Measurements from ENCODE around the gene EPM2A. TPM values are rescaled to one million over a fixed set of nuclear protein-coding genes. Genes with fewer than 3 reads are reported as not detected.

The EPM2A gene
- total RNA-seq, 1 experiment from 2014 or later, result 11.8 TPM

- CTCF ChIA-PET, result no interaction called here
Measured at GRCh38 chr6:145725570-145725969, 9.8 kb downstream of the EPM2A start.

GRCh38 chr6:145723646-145724045 lies 11.7 kb downstream of the EPM2A start:
- Histone ChIP-seq H3K36me3 (ENCODE audit: insufficient read depth, low read length, poor library complexity, severe bottlenecking) (no peaks in the 10 kb centered on the region), H3K4me1 (ENCODE audit: insufficient read depth, low read length, poor library complexity, severe bottlenecking) (no peaks in the 10 kb centered on the region), H3K27me3 (replicated peaks; ENCODE audit: insufficient read depth, low read depth, low read length, poor library complexity) (no peaks in the 10 kb centered on the region), H3K9me3 (ENCODE audit: low read depth, low read length, poor library complexity, severe bottlenecking) (peaks cover 4% of the 10 kb centered on the region), H3K4me3 (ENCODE audit: low read depth, low read length, poor library complexity, severe bottlenecking) (no peak overlapping the region), H3K27ac (ENCODE audit: low read depth, low read length, poor library complexity, severe bottlenecking) (no peak overlapping the region)
- intact Hi-C loops (cut with micrococcal nuclease; ENCODE audit: unreplicated experiment), result no loop called here
- POLR2A ChIA-PET (ENCODE audit: low non-redundant PET), result no interaction called here
- no peak for DNase-seq (ENCODE audit: low spot score)
- CTCF ChIA-PET, result no interaction called here
- TF ChIP-seq EZH2 (IDR thresholded peaks at IDR 0.05; ENCODE audit: borderline replicate concordance, low read depth, low read length, poor library complexity, severe bottlenecking) (no peak), CTCF (conservative IDR thresholded peaks at IDR 0.05; ENCODE audit: low read depth, low read length) (no peak)
- no TSS peak for BruUV-seq (replicated peaks)

More at GRCh38 chr6:145725570-145725969, 9.8 kb downstream of the EPM2A start:
- Histone ChIP-seq H3K4me1 (ENCODE audit: insufficient read depth, low read length, poor library complexity, severe bottlenecking) (no peaks in the 10 kb centered on the region), H3K36me3 (ENCODE audit: insufficient read depth, low read length, poor library complexity, severe bottlenecking) (no peaks in the 10 kb centered on the region), H3K27me3 (replicated peaks; ENCODE audit: insufficient read depth, low read depth, low read length, poor library complexity) (no peaks in the 10 kb centered on the region), H3K9me3 (ENCODE audit: low read depth, low read length, poor library complexity, severe bottlenecking) (peaks cover 10% of the 10 kb centered on the region), H3K27ac (ENCODE audit: low read depth, low read length, poor library complexity, severe bottlenecking) (no peak overlapping the region), H3K4me3 (ENCODE audit: low read depth, low read length, poor library complexity, severe bottlenecking) (no peak overlapping the region)
- no peak for DNase-seq (ENCODE audit: low spot score)
- intact Hi-C loops (cut with micrococcal nuclease; ENCODE audit: unreplicated experiment), result no loop called here
- POLR2A ChIA-PET (ENCODE audit: low non-redundant PET), result no interaction called here
- BruUV-seq (replicated peaks), result no TSS peak
- TF ChIP-seq EZH2 (IDR thresholded peaks at IDR 0.05; ENCODE audit: borderline replicate concordance, low read depth, low read length, poor library complexity, severe bottlenecking), result no peak

- DNase-seq (ENCODE audit: low spot score), result no peak
- no TSS peak for BruUV-seq (replicated peaks)
- Histone ChIP-seq H3K4me3 (ENCODE audit: low read depth, low read length, poor library complexity, severe bottlenecking) (no peak overlapping the region), H3K4me1 (ENCODE audit: insufficient read depth, low read length, poor library complexity, severe bottlenecking) (no peaks in the 10 kb centered on the region), H3K36me3 (ENCODE audit: insufficient read depth, low read length, poor library complexity, severe bottlenecking) (no peaks in the 10 kb centered on the region), H3K9me3 (ENCODE audit: low read depth, low read length, poor library complexity, severe bottlenecking) (peaks cover 4% of the 10 kb centered on the region), H3K27me3 (replicated peaks; ENCODE audit: insufficient read depth, low read depth, low read length, poor library complexity) (no peaks in the 10 kb centered on the region), H3K27ac (ENCODE audit: low read depth, low read length, poor library complexity, severe bottlenecking) (no peak overlapping the region)
- POLR2A ChIA-PET (ENCODE audit: low non-redundant PET), result no interaction called here
- intact Hi-C loops (cut with micrococcal nuclease; ENCODE audit: unreplicated experiment), result no loop called here
- CTCF ChIA-PET, result no interaction called here
- no peak for TF ChIP-seq EZH2 (IDR thresholded peaks at IDR 0.05; ENCODE audit: borderline replicate concordance, low read depth, low read length, poor library complexity, severe bottlenecking)
- TF ChIP-seq CTCF (conservative IDR thresholded peaks at IDR 0.05; ENCODE audit: low read depth, low read length), result no peak
Measured at GRCh38 chr6:145722190-145722589, 13.1 kb downstream of the EPM2A start.

GRCh38 chr6:145721144-145721543 lies 14.2 kb downstream of the EPM2A start:
- intact Hi-C loops (cut with micrococcal nuclease; ENCODE audit: unreplicated experiment), result no loop called here
- CTCF ChIA-PET, result no interaction called here
- BruUV-seq (replicated peaks), result no TSS peak

More at GRCh38 chr6:145721144-145721543, 14.2 kb downstream of the EPM2A start:
- no peak for DNase-seq (ENCODE audit: low spot score)
- H3K9me3 ChIP-seq (ENCODE audit: low read depth, low read length, poor library complexity, severe bottlenecking), result peaks cover 4% of the 10 kb centered on the region
- H3K4me1 ChIP-seq (ENCODE audit: insufficient read depth, low read length, poor library complexity, severe bottlenecking), result no peaks in the 10 kb centered on the region
- no peaks in the 10 kb centered on the region for H3K27me3 ChIP-seq (replicated peaks; ENCODE audit: insufficient read depth, low read depth, low read length, poor library complexity)
- H3K36me3 ChIP-seq (ENCODE audit: insufficient read depth, low read length, poor library complexity, severe bottlenecking), result no peaks in the 10 kb centered on the region
- TF ChIP-seq CTCF (conservative IDR thresholded peaks at IDR 0.05; ENCODE audit: low read depth, low read length), result no peak
- no peak for TF ChIP-seq EZH2 (IDR thresholded peaks at IDR 0.05; ENCODE audit: borderline replicate concordance, low read depth, low read length, poor library complexity, severe bottlenecking)
- POLR2A ChIA-PET (ENCODE audit: low non-redundant PET), result no interaction called here
- no peak overlapping the region for H3K4me3 ChIP-seq (ENCODE audit: low read depth, low read length, poor library complexity, severe bottlenecking)
- H3K27ac ChIP-seq (ENCODE audit: low read depth, low read length, poor library complexity, severe bottlenecking), result no peak overlapping the region
